H9 (cell line): ENCODE results near the gene SELENOF. TPM values are rescaled to one million over a fixed set of nuclear protein-coding genes. Genes with fewer than 3 reads are reported as not detected.

Source experiments
- DNase-seq: peaks from one replicate; pipeline ENCODE4 v3.0.0-alpha.2; 2017
- H2AFZ ChIP-seq: one replicate; pipeline ENCODE4 v1.6.1; 2013; ENCODE audit warnings: mild to moderate bottlenecking, low read length, control low read depth, moderate library complexity
- H2AK5ac ChIP-seq: 2 replicates; pipeline ENCODE4 v1.6.1; 2013; ENCODE audit warnings: low read length, control low read depth, mixed read lengths; ENCODE audit not compliant: insufficient read length
- H2BK120ac ChIP-seq: one replicate; pipeline ENCODE4 v1.6.1; 2013; ENCODE audit warnings: low read depth, mild to moderate bottlenecking, low read length, control low read depth, inconsistent platforms; ENCODE audit not compliant: poor library complexity, severe bottlenecking
- H2BK12ac ChIP-seq: 2 replicates; pipeline ENCODE4 v1.6.1; 2013; ENCODE audit warnings: low read length, control low read depth, mixed read lengths, low read depth; ENCODE audit not compliant: insufficient read length
- H2BK15ac ChIP-seq: 2 replicates; pipeline ENCODE4 v1.6.1; 2013; ENCODE audit warnings: low read depth, low read length, control low read depth
- H2BK20ac ChIP-seq: one replicate; pipeline ENCODE4 v1.6.1; 2013; ENCODE audit warnings: low read depth, mild to moderate bottlenecking, low read length, control low read depth, inconsistent platforms; ENCODE audit not compliant: poor library complexity, severe bottlenecking
- H2BK5ac ChIP-seq: 2 replicates; pipeline ENCODE4 v1.6.1; 2013; ENCODE audit warnings: low read length, control low read depth, mixed read lengths; ENCODE audit not compliant: insufficient read length
- H3K14ac ChIP-seq: 2 replicates; pipeline ENCODE4 v1.6.1; 2013; ENCODE audit warnings: low read length, control low read depth; ENCODE audit not compliant: insufficient read depth
- H3K18ac ChIP-seq: 2 replicates; pipeline ENCODE4 v1.6.1; 2013; ENCODE audit warnings: low read depth, mild to moderate bottlenecking, mixed read lengths, low read length, control low read depth; ENCODE audit not compliant: insufficient read length
- H3K23ac ChIP-seq: 2 replicates; pipeline ENCODE4 v1.6.1; 2013; ENCODE audit warnings: low read length, control low read depth, mixed read lengths, low read depth; ENCODE audit not compliant: insufficient read length
- H3K23me2 ChIP-seq: 2 replicates; pipeline ENCODE4 v1.6.1; 2013; ENCODE audit warnings: low read depth, mild to moderate bottlenecking, mixed read lengths, low read length, control low read depth; ENCODE audit not compliant: insufficient read length, poor library complexity, severe bottlenecking
- H3K27ac ChIP-seq: 2 replicates; pipeline ENCODE4 v1.5.1; 2013; ENCODE audit warnings: low read length, control low read depth, mixed read lengths, low read depth; ENCODE audit not compliant: insufficient read length
- H3K27me3 ChIP-seq: 2 replicates; pipeline ENCODE4 v1.6.1; 2013; ENCODE audit warnings: low read length, control low read depth, inconsistent platforms; ENCODE audit not compliant: insufficient read depth
- H3K4ac ChIP-seq: 2 replicates; pipeline ENCODE4 v1.6.1; 2013; ENCODE audit warnings: low read depth, mild to moderate bottlenecking, control low read depth, inconsistent platforms, low read length, moderate library complexity
- H3K4me1 ChIP-seq: 2 replicates; pipeline ENCODE4 v1.6.1; 2013; ENCODE audit warnings: low read length, control low read depth, inconsistent platforms; ENCODE audit not compliant: insufficient read depth
- H3K4me2 ChIP-seq: 2 replicates; pipeline ENCODE4 v1.6.1; 2013; ENCODE audit warnings: low read length, control low read depth, mixed read lengths; ENCODE audit not compliant: insufficient read length, insufficient read depth
- H3K56ac ChIP-seq: 2 replicates; pipeline ENCODE4 v1.6.1; 2013; ENCODE audit warnings: low read depth, mild to moderate bottlenecking, mixed read lengths, low read length, control low read depth; ENCODE audit not compliant: insufficient read length
- H3K79me1 ChIP-seq: 2 replicates; pipeline ENCODE4 v1.6.1; 2013; ENCODE audit warnings: low read depth, mild to moderate bottlenecking, moderate library complexity, low read length, control low read depth, inconsistent platforms; ENCODE audit not compliant: insufficient read depth, poor library complexity, severe bottlenecking
- H3K79me2 ChIP-seq: 2 replicates; pipeline ENCODE4 v1.6.1; 2013; ENCODE audit warnings: low read length, control low read depth, inconsistent platforms; ENCODE audit not compliant: insufficient read depth
- H3K9ac ChIP-seq: 2 replicates; pipeline ENCODE4 v1.6.1; 2013; ENCODE audit warnings: low read length, control low read depth, mixed read lengths; ENCODE audit not compliant: insufficient read length; ENCODE audit errors: extremely low read depth
- H3K9me3 ChIP-seq: one replicate; pipeline ENCODE4 v1.6.1; 2013; ENCODE audit warnings: low read depth, low read length, inconsistent platforms; ENCODE audit not compliant: control insufficient read depth
- H3T11ph ChIP-seq: one replicate; pipeline ENCODE4 v1.6.1; 2013; ENCODE audit warnings: mild to moderate bottlenecking, low read length, control low read depth, inconsistent platforms
- H4K20me1 ChIP-seq: one replicate; pipeline ENCODE4 v1.6.1; 2013; ENCODE audit not compliant: control insufficient read depth, insufficient read length, insufficient read depth
- H4K5ac ChIP-seq: 2 replicates; pipeline ENCODE4 v1.6.1; 2013; ENCODE audit warnings: low read depth, mild to moderate bottlenecking, mixed read lengths, low read length, control low read depth; ENCODE audit not compliant: insufficient read length
- H4K8ac ChIP-seq: replicated peaks from 2 replicates; pipeline ENCODE4 v1.6.1; 2013; ENCODE audit warnings: low read length, control low read depth, mixed read lengths, low read depth; ENCODE audit not compliant: insufficient read length
- H4K91ac ChIP-seq: 2 replicates; pipeline ENCODE4 v1.6.1; 2013; ENCODE audit warnings: low read depth, mild to moderate bottlenecking, moderate library complexity, mixed read lengths, low read length, control low read depth; ENCODE audit not compliant: insufficient read length
- H3K27ac Mint-ChIP-seq, 3 experiments: 2 replicates in 2 of 3; 3 replicates in 1 of 3; pipeline ENCODE4 v1.8.0; 2020 to 2021; ENCODE audit warnings: mixed read lengths in 3 of 3, mild to moderate bottlenecking in 1 of 3, moderate library complexity in 1 of 3
- H3K27me3 Mint-ChIP-seq: 2 replicates; pipeline ENCODE4 v1.8.0; 2021; ENCODE audit warnings: low read depth, mild to moderate bottlenecking, moderate library complexity, mixed read lengths
- H3K36me3 Mint-ChIP-seq, 3 experiments: 2 replicates in 2 of 3; 3 replicates in 1 of 3; pipeline ENCODE4 v1.8.0; 2020 to 2021; ENCODE audit warnings: low read depth in 3 of 3, mixed read lengths in 3 of 3; ENCODE audit not compliant: insufficient read depth in 1 of 3
- H3K4me1 Mint-ChIP-seq, 2 experiments: 2 replicates each; pipeline ENCODE4 v1.8.0; 2020; ENCODE audit warnings: mixed read lengths in 2 of 2
- H3K4me3 Mint-ChIP-seq, 2 experiments: 2 replicates in 1 of 2; 3 replicates in 1 of 2; pipeline ENCODE4 v1.8.0; 2020 to 2021; ENCODE audit warnings: mild to moderate bottlenecking in 2 of 2, mixed read lengths in 2 of 2, moderate library complexity in 1 of 2
- H3K9me3 Mint-ChIP-seq, 2 experiments: 2 replicates in 1 of 2; 3 replicates in 1 of 2; pipeline ENCODE4 v1.8.0; 2020; ENCODE audit warnings: mild to moderate bottlenecking in 2 of 2, mixed read lengths in 2 of 2, moderate library complexity in 1 of 2
- WGBS: extraction: QIAGEN DNeasy Blood & Tissue Kit; methylation state at CpG from one replicate; pipeline ENCODE4 v1.1.7; 2013; ENCODE audit warnings: missing lambda C conversion rate, low lambda C conversion rate, mixed read lengths; ENCODE audit not compliant: insufficient read length; ENCODE audit errors: extremely low coverage; 5-methylcytosine and 5-hydroxymethylcytosine counted together
- total RNA-seq: library from RNA; stranded (reverse); gene quantifications from 2 replicates; pipeline ENCODE4 v1.2.1, GENCODE V29; 2021
- TF ChIP-seq, protein P1 (sequence below): fragments of 200-600 bp; sonication (generic); conservative IDR thresholded peaks from 3 replicates; pipeline ENCODE4 v1.8.0; 2021; ENCODE audit warnings: antibody characterized with exemption, mild to moderate bottlenecking

Gene SELENOF
- total RNA-seq, 1 experiment from 2014 or later: 143 TPM

DNA sequence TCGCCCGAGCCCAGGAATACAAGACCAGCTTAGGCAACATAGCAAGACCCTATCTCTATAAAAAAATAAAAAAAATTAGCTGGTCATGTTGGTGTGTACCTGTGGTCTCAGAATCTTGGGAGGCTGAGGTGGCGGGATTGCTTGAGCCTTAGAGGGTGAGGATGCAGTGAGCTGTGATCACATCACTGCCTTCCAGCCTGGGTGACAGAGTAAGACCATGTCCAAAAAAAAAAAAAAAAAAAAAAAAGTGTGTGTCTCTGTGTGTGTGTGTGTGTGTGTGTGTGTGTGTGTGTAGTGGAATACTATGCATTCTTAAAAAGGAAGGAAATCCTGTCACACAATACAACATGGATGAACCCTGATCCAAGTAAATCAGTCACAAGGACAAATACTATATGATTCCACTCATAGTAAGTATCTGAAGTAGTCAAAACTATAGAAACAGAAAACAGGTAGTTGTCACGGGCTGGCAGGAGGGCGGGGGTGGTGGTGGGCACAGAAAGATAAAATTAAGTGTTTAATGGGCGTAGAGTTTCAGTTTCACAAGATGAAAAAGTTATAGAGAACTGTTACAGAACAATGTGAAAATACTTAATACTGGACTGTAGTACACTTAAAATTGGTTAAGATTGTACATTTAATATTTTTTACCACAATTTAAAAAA, 47.8 kb downstream of the SELENOF start:
- Histone ChIP-seq H3K4ac (no peak overlapping the region), H3K56ac (no peak overlapping the region), H2BK15ac (no peak overlapping the region), H3K18ac (peak overlapping the region; percentile 48), H4K91ac (no peak overlapping the region), H3K4me2 (no peak overlapping the region), H2BK5ac (no peak overlapping the region), H3K23me2 (no peaks in the 10 kb centered on the region), H2BK12ac (no peak overlapping the region), H3T11ph (no peak overlapping the region), H3K27ac (no peak overlapping the region), H2AK5ac (no peak overlapping the region), H3K9ac (no peak overlapping the region), H4K20me1 (no peaks in the 10 kb centered on the region), H4K8ac (no peak overlapping the region), H3K14ac (no peak overlapping the region), H4K5ac (no peak overlapping the region), H3K79me2 (no peaks in the 10 kb centered on the region), H2AFZ (no peak overlapping the region), H2BK20ac (no peak overlapping the region), H3K23ac (no peak overlapping the region), H3K27me3 (no peaks in the 10 kb centered on the region), H2BK120ac (no peak overlapping the region), H3K79me1 (peaks cover 5% of the 10 kb centered on the region), H3K4me1 (no peaks in the 10 kb centered on the region), H3K9me3 (no peaks in the 10 kb centered on the region)
- Mint-ChIP-seq H3K9me3 (no peaks in the 10 kb centered on the region), H3K4me3 (no peak overlapping the region), H3K4me1 (peaks cover 12% of the 10 kb centered on the region in 2 experiments), H3K27ac (no peak overlapping the region), H3K36me3 (peaks cover 4 to 17% (median 9%) of the 10 kb centered on the region in 3 experiments; a peak in 4 of 7 replicates), H3K27me3 (no peaks in the 10 kb centered on the region)
- no peak for DNase-seq
- TF ChIP-seq, protein P1, sequence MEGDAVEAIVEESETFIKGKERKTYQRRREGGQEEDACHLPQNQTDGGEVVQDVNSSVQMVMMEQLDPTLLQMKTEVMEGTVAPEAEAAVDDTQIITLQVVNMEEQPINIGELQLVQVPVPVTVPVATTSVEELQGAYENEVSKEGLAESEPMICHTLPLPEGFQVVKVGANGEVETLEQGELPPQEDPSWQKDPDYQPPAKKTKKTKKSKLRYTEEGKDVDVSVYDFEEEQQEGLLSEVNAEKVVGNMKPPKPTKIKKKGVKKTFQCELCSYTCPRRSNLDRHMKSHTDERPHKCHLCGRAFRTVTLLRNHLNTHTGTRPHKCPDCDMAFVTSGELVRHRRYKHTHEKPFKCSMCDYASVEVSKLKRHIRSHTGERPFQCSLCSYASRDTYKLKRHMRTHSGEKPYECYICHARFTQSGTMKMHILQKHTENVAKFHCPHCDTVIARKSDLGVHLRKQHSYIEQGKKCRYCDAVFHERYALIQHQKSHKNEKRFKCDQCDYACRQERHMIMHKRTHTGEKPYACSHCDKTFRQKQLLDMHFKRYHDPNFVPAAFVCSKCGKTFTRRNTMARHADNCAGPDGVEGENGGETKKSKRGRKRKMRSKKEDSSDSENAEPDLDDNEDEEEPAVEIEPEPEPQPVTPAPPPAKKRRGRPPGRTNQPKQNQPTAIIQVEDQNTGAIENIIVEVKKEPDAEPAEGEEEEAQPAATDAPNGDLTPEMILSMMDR: no peak
- no CpG with 5 or more reads among the region's 6 CpGs for WGBS
